Stimulated activated CD4-positive, alpha-beta T cell treated with anti-CD3 and anti-CD28 coated beads, TNF-alpha, amount 100 ng/mL, for 24 hours (primary cell): ENCODE results near the gene ZSWIM8.
"Not testable (repeated sequence)": the region's sequence is repeated elsewhere in the genome, so short reads cannot be mapped to it uniquely, and the experiment has no call there.

Experiments
- DNase-seq, 3 experiments: peaks; one replicate each; pipeline ENCODE4 v3.0.0-alpha.2; 2020; ENCODE audit warnings: low read depth in 3 of 3

ZSWIM8 gene

GRCh38 chr10:73814896-73815718 lies 29.7 kb downstream of the ZSWIM8 start:
- no peak for DNase-seq

- DNase-seq, result no peak
Measured at GRCh38 chr10:73815719-73816030, 30.3 kb downstream of the ZSWIM8 start.

GRCh38 chr10:73816917-73817729 lies 31.7 kb downstream of the ZSWIM8 start:
- no peak for DNase-seq

- no peak for DNase-seq
Measured at GRCh38 chr10:73817826-73818225, 32.4 kb downstream of the ZSWIM8 start.

GRCh38 chr10:73818402-73818801 lies 33.0 kb downstream of the ZSWIM8 start:
- DNase-seq, result no peak

- DNase-seq, result no peak
Measured at GRCh38 chr10:73819081-73819480, 33.7 kb downstream of the ZSWIM8 start.

GRCh38 chr10:73819513-73820093 lies 34.2 kb downstream of the ZSWIM8 start:
- no peak for DNase-seq

GRCh38 chr10:73823391-73823790 lies 38.0 kb downstream of the ZSWIM8 start:
- DNase-seq, result no peak

- no peak for DNase-seq
Measured at GRCh38 chr10:73824146-73824725, 38.8 kb downstream of the ZSWIM8 start.

GRCh38 chr10:73827346-73828089 lies 42.1 kb downstream of the ZSWIM8 start:
- no peak for DNase-seq

GRCh38 chr10:73828161-73828560 lies 42.8 kb downstream of the ZSWIM8 start:
- no peak for DNase-seq

- DNase-seq, result not testable (repeated sequence)
Measured at GRCh38 chr10:73829090-73829489, 43.7 kb downstream of the ZSWIM8 start.

GRCh38 chr10:73836427-73836980 lies 51.1 kb downstream of the ZSWIM8 start:
- no peak for DNase-seq

- DNase-seq, result no peak
Measured at GRCh38 chr10:73837072-73837471, 51.7 kb downstream of the ZSWIM8 start.

GRCh38 chr10:73838008-73838567 lies 52.7 kb downstream of the ZSWIM8 start:
- DNase-seq, result no peak

GRCh38 chr10:73838827-73839226 lies 53.4 kb downstream of the ZSWIM8 start:
- no peak for DNase-seq

- no peak for DNase-seq
Measured at GRCh38 chr10:73839276-73839966, 54.0 kb downstream of the ZSWIM8 start.

GRCh38 chr10:73840056-73840402 lies 54.6 kb downstream of the ZSWIM8 start:
- DNase-seq, result no peak

- DNase-seq, result no peak
Measured at GRCh38 chr10:73840403-73841060, 55.1 kb downstream of the ZSWIM8 start.

GRCh38 chr10:73841061-73841421 lies 55.6 kb downstream of the ZSWIM8 start:
- DNase-seq, result no peak
